PC-3 (cell line): Measurements from ENCODE around the gene USP54. TPM values are rescaled to one million over a fixed set of nuclear protein-coding genes. Genes with fewer than 3 reads are reported as not detected.

Experiments used
- ATAC-seq: fragments of 200-7000 bp; cut with Tn5 transposase; 2 replicates; pipeline ENCODE4 v1.9.1; 2020; ENCODE audit warnings: mild to moderate bottlenecking, moderate library complexity
- BruUV-seq: library from RNA; stranded (reverse); fragments of 400-500 nt; replicated peaks from 2 replicates; lab custom pipeline; 2021; lab: Mats Ljungman, UMichigan
- CTCF ChIA-PET: fragments of 300-600 bp; sonication (Branson Sonifier 250); formaldehyde crosslinking; loops from one replicate; lab custom pipeline; 2022; ENCODE audit warnings: antibody characterized with exemption; lab: Charles Lee
- POLR2A ChIA-PET: fragments of 300-600 bp; sonication (Branson Sonifier 250); formaldehyde crosslinking; loops from one replicate; lab custom pipeline; 2022; ENCODE audit warnings: antibody characterized with exemption; ENCODE audit not compliant: unreplicated experiment; lab: Charles Lee
- DNase-seq: peaks from one replicate; pipeline ENCODE4 v3.0.0-alpha.2; 2015
- H2AFZ ChIP-seq: fragments of 300-600 bp; sonication (generic); 2 replicates; pipeline ENCODE4 v1.6.0; 2016; ENCODE audit warnings: antibody characterized with exemption, low read length
- H3F3A ChIP-seq: fragments of 300-600 bp; sonication (generic); one replicate; pipeline ENCODE4 v1.6.0; 2017; ENCODE audit warnings: antibody characterized with exemption, low read length, control low read depth, mild to moderate bottlenecking; ENCODE audit not compliant: unreplicated experiment
- H3K27ac ChIP-seq: fragments of 300-600 bp; sonication (generic); 2 replicates; pipeline ENCODE4 v1.5.1; 2016; ENCODE audit warnings: mild to moderate bottlenecking, low read length
- H3K27me3 ChIP-seq: fragments of 300-600 bp; sonication (generic); 2 replicates; pipeline ENCODE4 v1.6.1; 2016; ENCODE audit warnings: low read length, mixed read lengths
- H3K36me3 ChIP-seq: fragments of 300-600 bp; sonication (generic); 2 replicates; pipeline ENCODE4 v1.6.1; 2016; ENCODE audit warnings: low read depth, mixed run types, low read length, mixed read lengths
- H3K4me1 ChIP-seq: fragments of 300-600 bp; sonication (generic); 2 replicates; pipeline ENCODE4 v1.5.1; 2016; ENCODE audit warnings: low read length; ENCODE audit not compliant: insufficient read depth
- H3K4me2 ChIP-seq: fragments of 300-600 bp; sonication (generic); 2 replicates; pipeline ENCODE4 v1.6.0; 2016; ENCODE audit warnings: low read length
- H3K4me3 ChIP-seq: fragments of 300-600 bp; sonication (generic); 2 replicates; pipeline ENCODE4 v1.5.1; 2016; ENCODE audit warnings: mild to moderate bottlenecking, low read length, mixed read lengths
- H3K79me2 ChIP-seq: fragments of 300-600 bp; sonication (generic); 2 replicates; pipeline ENCODE4 v1.6.1; 2017; ENCODE audit warnings: low read length, mixed read lengths
- H3K9ac ChIP-seq: fragments of 300-600 bp; sonication (generic); 2 replicates; pipeline ENCODE4 v1.6.0; 2016; ENCODE audit warnings: mild to moderate bottlenecking, low read length
- H3K9me2 ChIP-seq: fragments of 300-600 bp; sonication (generic); replicated peaks from 2 replicates; pipeline ENCODE4 v1.6.1; 2016; ENCODE audit warnings: mixed run types, low read length, mixed read lengths
- H3K9me3 ChIP-seq: fragments of 300-600 bp; sonication (generic); 2 replicates; pipeline ENCODE4 v1.6.1; 2016; ENCODE audit warnings: low read length, mixed read lengths
- H4K20me1 ChIP-seq: fragments of 300-600 bp; sonication (generic); 2 replicates; pipeline ENCODE4 v1.6.1; 2016; ENCODE audit warnings: low read length, mixed read lengths
- EZH2 ChIP-seq: fragments of 300-600 bp; sonication (generic); IDR thresholded peaks from one replicate; pipeline ENCODE4 v1.6.1; 2017; ENCODE audit warnings: antibody characterized with exemption, mild to moderate bottlenecking, low read length; ENCODE audit not compliant: unreplicated experiment
- EZH2phosphoT487 ChIP-seq: fragments of 300-600 bp; sonication (generic); IDR thresholded peaks from 2 replicates; pipeline ENCODE4 v1.6.1; 2018; ENCODE audit warnings: mild to moderate bottlenecking, antibody characterized with exemption, low read length, borderline replicate concordance
- intact Hi-C: fragments of 100-400 bp; cut with micrococcal nuclease; formaldehyde crosslinking; loops from 2 replicates; pipeline ENCODE4 v1.9.0; 2023
- total RNA-seq: library from RNA; depleted of rRNA; stranded (reverse); fragments of >200 nt; gene quantifications from 2 replicates; pipeline ENCODE4 v1.2.3, GENCODE V29; 2014
- TF ChIP-seq, protein P1 (sequence below): fragments of 300-600 bp; sonication (generic); conservative IDR thresholded peaks from 2 replicates; pipeline ENCODE4 v1.5.1; 2017; ENCODE audit warnings: antibody characterized with exemption, low read depth, mild to moderate bottlenecking, low read length

Gene USP54
- total RNA-seq, 1 experiment from 2014 or later = 43.7 TPM

DNA sequence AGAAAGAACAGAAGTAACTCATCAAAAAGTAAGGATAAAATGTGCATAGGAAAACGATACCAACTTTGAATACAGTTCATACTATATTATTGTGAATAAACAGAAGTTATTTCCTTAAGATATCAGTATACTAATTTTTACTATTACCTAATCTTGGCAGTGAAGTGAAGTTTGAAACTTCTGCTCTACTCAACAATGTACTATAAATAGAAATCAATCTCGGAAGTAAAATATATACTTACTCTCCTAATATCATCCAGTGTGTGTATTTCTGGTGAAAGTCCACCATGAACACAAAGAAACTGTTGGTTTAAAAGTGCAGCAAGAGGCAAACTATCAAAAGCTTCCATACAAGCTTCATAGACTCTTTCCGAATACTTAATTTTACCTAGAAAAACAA is 119.9 kb downstream of the USP54 start:
- H3K4me1 ChIP-seq = no peaks in the 10 kb centered on the region
- no peak for DNase-seq
- no TSS peak for BruUV-seq
- H3K27ac ChIP-seq = no peak overlapping the region
- ChIA-PET CTCF (no interaction called here), POLR2A (interaction anchor here (0.6 kb wide), 2 partner anchors 89 to 658 kb away, joined by 7 to 13 read pairs; no protein-coding TSS in a partner anchor)
- ATAC-seq = no peak
- H2AFZ ChIP-seq = no peak overlapping the region
- intact Hi-C loops = no loop called here
- H3K9me2 ChIP-seq = no peaks in the 10 kb centered on the region
- H4K20me1 ChIP-seq = no peaks in the 10 kb centered on the region
- no peaks in the 10 kb centered on the region for H3K27me3 ChIP-seq
- peaks cover 42% of the 10 kb centered on the region; the same call in 1 of the 2 replicates for H3K36me3 ChIP-seq
- H3K79me2 ChIP-seq = no peaks in the 10 kb centered on the region
- no peaks in the 10 kb centered on the region for H3F3A ChIP-seq
- TF ChIP-seq, protein P1, sequence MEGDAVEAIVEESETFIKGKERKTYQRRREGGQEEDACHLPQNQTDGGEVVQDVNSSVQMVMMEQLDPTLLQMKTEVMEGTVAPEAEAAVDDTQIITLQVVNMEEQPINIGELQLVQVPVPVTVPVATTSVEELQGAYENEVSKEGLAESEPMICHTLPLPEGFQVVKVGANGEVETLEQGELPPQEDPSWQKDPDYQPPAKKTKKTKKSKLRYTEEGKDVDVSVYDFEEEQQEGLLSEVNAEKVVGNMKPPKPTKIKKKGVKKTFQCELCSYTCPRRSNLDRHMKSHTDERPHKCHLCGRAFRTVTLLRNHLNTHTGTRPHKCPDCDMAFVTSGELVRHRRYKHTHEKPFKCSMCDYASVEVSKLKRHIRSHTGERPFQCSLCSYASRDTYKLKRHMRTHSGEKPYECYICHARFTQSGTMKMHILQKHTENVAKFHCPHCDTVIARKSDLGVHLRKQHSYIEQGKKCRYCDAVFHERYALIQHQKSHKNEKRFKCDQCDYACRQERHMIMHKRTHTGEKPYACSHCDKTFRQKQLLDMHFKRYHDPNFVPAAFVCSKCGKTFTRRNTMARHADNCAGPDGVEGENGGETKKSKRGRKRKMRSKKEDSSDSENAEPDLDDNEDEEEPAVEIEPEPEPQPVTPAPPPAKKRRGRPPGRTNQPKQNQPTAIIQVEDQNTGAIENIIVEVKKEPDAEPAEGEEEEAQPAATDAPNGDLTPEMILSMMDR = no peak
- TF ChIP-seq EZH2 (no peak), EZH2phosphoT487 (no peak)
- H3K4me3 ChIP-seq = no peak overlapping the region
- H3K9ac ChIP-seq = no peak overlapping the region
- H3K9me3 ChIP-seq = no peaks in the 10 kb centered on the region
- H3K4me2 ChIP-seq = no peak overlapping the region

GRCh38 chr10:73469579-73469978 is 121.6 kb downstream of the USP54 start:
- CTCF ChIA-PET = no interaction called here

DNA sequence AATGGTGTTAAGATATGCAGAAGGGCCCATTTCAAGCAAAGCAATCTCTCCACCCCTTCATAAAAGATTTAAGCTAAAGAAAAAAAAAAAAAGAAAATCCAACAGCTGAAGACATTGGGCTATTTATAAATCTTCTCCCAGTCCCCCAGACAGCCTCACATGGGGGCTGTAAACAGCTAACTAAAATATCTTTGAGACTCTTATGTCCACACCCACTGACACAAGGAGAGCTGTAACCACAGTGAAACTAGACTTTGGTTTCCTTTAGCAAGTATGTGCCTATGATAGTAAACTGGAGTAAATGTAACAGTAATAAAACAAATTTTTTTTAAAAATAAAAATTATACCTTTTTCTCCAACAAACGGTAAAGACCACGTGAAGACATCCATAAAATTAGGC is 123.9 kb downstream of the USP54 start:
- DNase-seq (no peak), ATAC-seq (no peak)
- H2AFZ ChIP-seq = no peak overlapping the region
- BruUV-seq = no TSS peak
- no peaks in the 10 kb centered on the region for H3K27me3 ChIP-seq
- POLR2A ChIA-PET = no interaction called here
- CTCF ChIA-PET = no interaction called here
- no peak overlapping the region for H3K9ac ChIP-seq
- H3K27ac ChIP-seq = no peak overlapping the region
- peaks cover 38% of the 10 kb centered on the region; the same call in 1 of the 2 replicates for H3K36me3 ChIP-seq
- TF ChIP-seq EZH2phosphoT487 (no peak; the same call in 1 of the 2 replicates), EZH2 (no peak)
- TF ChIP-seq, protein P1 = no peak
- H3K4me3 ChIP-seq = no peak overlapping the region
- H4K20me1 ChIP-seq = no peaks in the 10 kb centered on the region
- H3K4me2 ChIP-seq = no peak overlapping the region
- H3F3A ChIP-seq = no peaks in the 10 kb centered on the region
- H3K4me1 ChIP-seq = no peaks in the 10 kb centered on the region
- H3K79me2 ChIP-seq = no peaks in the 10 kb centered on the region
- H3K9me3 ChIP-seq = no peaks in the 10 kb centered on the region
- no peaks in the 10 kb centered on the region for H3K9me2 ChIP-seq
- intact Hi-C loops = no loop called here

More at GRCh38 chr10:73469579-73469978, 121.6 kb downstream of the USP54 start:
- Histone ChIP-seq H3K27ac (no peak overlapping the region), H3K79me2 (no peaks in the 10 kb centered on the region), H3K9me3 (no peaks in the 10 kb centered on the region), H3K27me3 (no peaks in the 10 kb centered on the region), H3K4me2 (no peak overlapping the region), H3F3A (no peaks in the 10 kb centered on the region), H3K9me2 (no peaks in the 10 kb centered on the region), H4K20me1 (no peaks in the 10 kb centered on the region), H3K36me3 (peaks cover 38% of the 10 kb centered on the region; the same call in 1 of the 2 replicates), H2AFZ (no peak overlapping the region), H3K4me1 (no peaks in the 10 kb centered on the region), H3K9ac (no peak overlapping the region), H3K4me3 (no peak overlapping the region)
- ATAC-seq = no peak
- no peak for TF ChIP-seq EZH2
- TF ChIP-seq, protein P1 = no peak
- no peak for TF ChIP-seq EZH2phosphoT487
- DNase-seq = no peak
- POLR2A ChIA-PET = no interaction called here
- BruUV-seq = no TSS peak
- intact Hi-C loops = loop anchor here (2.0 kb wide), 1 partner anchor 19 kb away; no protein-coding TSS in a partner anchor
